Gastrocnemius medialis (tissue), 4 donors: ENCODE data around the gene HOXC6. TPM values are rescaled to one million over a fixed set of nuclear protein-coding genes. Genes with fewer than 3 reads are reported as not detected.

Source experiments
- ATAC-seq, 2 donors: fragments of 150-250 bp; one replicate each; pipeline ENCODE4 v1.9.1; 2016
- DNase-seq, 2 donors: peaks; one replicate each; pipeline ENCODE4 v3.0.0-alpha.2; 2019
- H3K27ac ChIP-seq, 4 donors: fragments of 200-600 bp; sonication (generic); 1 replicate in 1 of 4; 2 replicates in 3 of 4; pipeline ENCODE4 v1.5.1; 2016 to 2018; ENCODE audit warnings: mild to moderate bottlenecking in 2 of 4, moderate library complexity in 1 of 4
- H3K27me3 ChIP-seq, 3 donors: fragments of 200-600 bp; sonication (generic) in 2 of 3; 1 replicate in 1 of 3; 2 replicates in 2 of 3; pipeline versions ENCODE4 v1.5.1 to v1.6.0; 2016 to 2019; ENCODE audit warnings: mild to moderate bottlenecking in 1 of 3, moderate library complexity in 1 of 3
- H3K36me3 ChIP-seq, 2 donors: fragments of 200-600 bp; sonication (generic) in 1 of 2; one replicate each; pipeline ENCODE4 v1.5.1; 2017 to 2018
- H3K4me1 ChIP-seq, 2 donors: fragments of 200-600 bp; sonication (generic) in 1 of 2; one replicate each; pipeline ENCODE4 v1.5.1; 2016 to 2017; ENCODE audit warnings: mild to moderate bottlenecking in 2 of 2
- H3K4me3 ChIP-seq, 4 donors: fragments of 200-600 bp; sonication (generic) in 3 of 4; 1 replicate in 1 of 4; 2 replicates in 3 of 4; pipeline ENCODE4 v1.5.1; 2016 to 2019; ENCODE audit warnings: mild to moderate bottlenecking in 2 of 4
- H3K9me3 ChIP-seq, 3 donors: fragments of 200-600 bp; sonication (generic) in 2 of 3; 1 replicate in 1 of 3; 2 replicates in 2 of 3; pipeline ENCODE4 v1.5.1; 2016 to 2019
- CTCF ChIP-seq, 5 experiments: fragments of 450-650 bp in 3 of 5; fragments of 200-600 bp in 2 of 5; sonication (generic) in 2 of 5; IDR thresholded peaks in 4 of 5; conservative IDR thresholded peaks in 1 of 5; 1 replicate in 4 of 5; 2 replicates in 1 of 5; pipeline ENCODE4 v1.5.1; 2016 to 2019; ENCODE audit warnings: antibody characterized with exemption in 5 of 5, mild to moderate bottlenecking in 3 of 5, moderate library complexity in 3 of 5
- POLR2A ChIP-seq, 2 donors: fragments of 450-650 bp; IDR thresholded peaks; one replicate each; pipeline ENCODE4 v1.6.1; 2017; ENCODE audit warnings: antibody characterized with exemption in 2 of 2, mild to moderate bottlenecking in 2 of 2, moderate library complexity in 2 of 2
- in situ Hi-C, 4 donors: fragments of 200-750 bp; cut with MboI; loops; one replicate each; pipeline versions ENCODE4 v1.15.0 to v1.8.0; 2017; ENCODE audit warnings: low sequenced_read_pairs in 4 of 4
- intact Hi-C: fragments of 100-400 bp; cut with DNase I; formaldehyde crosslinking; loops from one replicate; pipeline ENCODE4 v1.15.1; 2023; ENCODE audit warnings: low total_unique reads
- total RNA-seq, 4 donors: library from RNA; depleted of rRNA; stranded (reverse); fragments of >200 nt; gene quantifications; one replicate each; pipeline versions ENCODE4 v1.1.0 to v1.2.3, GENCODE V29; 2016

HOXC6 gene
- total RNA-seq, 4 donors from 2014 or later = 1.0 to 4.7 (median 3.8) TPM

GRCh38 chr12:54045868-54046521, 17.8 kb downstream of the HOXC6 start:
- DNase-seq = no peak
- TF ChIP-seq CTCF (IDR thresholded peaks at IDR 0.05 in 4 of 5, conservative IDR thresholded peaks at IDR 0.05 in 1 of 5) = no peak
- no peak for TF ChIP-seq POLR2A (IDR thresholded peaks at IDR 0.05)

GRCh38 chr12:54046809-54047159, 18.5 kb downstream of the HOXC6 start:
- no peak overlapping the region for H3K4me3 ChIP-seq
- peaks cover 0 to 3% (median 0%) of the 10 kb centered on the region in 3 donors for H3K27me3 ChIP-seq
- DNase-seq = no peak
- no peak for TF ChIP-seq POLR2A (IDR thresholded peaks at IDR 0.05)
- TF ChIP-seq CTCF (IDR thresholded peaks at IDR 0.05 in 4 of 5, conservative IDR thresholded peaks at IDR 0.05 in 1 of 5) = no peak
- peaks cover 8 to 10% of the 10 kb centered on the region in 2 donors for H3K4me1 ChIP-seq
- ATAC-seq = no peak
- H3K9me3 ChIP-seq = no peaks in the 10 kb centered on the region
- intact Hi-C loops (no loop called here), in situ Hi-C loops (no loop called here)
- H3K27ac ChIP-seq = no peak overlapping the region
- no peaks in the 10 kb centered on the region for H3K36me3 ChIP-seq

More at GRCh38 chr12:54045868-54046521, 17.8 kb downstream of the HOXC6 start:
- H3K27ac ChIP-seq = no peak overlapping the region
- no peak overlapping the region for H3K4me3 ChIP-seq
- H3K36me3 ChIP-seq = no peaks in the 10 kb centered on the region
- no peaks in the 10 kb centered on the region for H3K9me3 ChIP-seq
- ATAC-seq = no peak
- intact Hi-C loops = no loop called here
- in situ Hi-C loops = no loop called here
- H3K4me1 ChIP-seq = peaks cover 8 to 10% of the 10 kb centered on the region in 2 donors
- H3K27me3 ChIP-seq = peaks cover 0 to 3% (median 0%) of the 10 kb centered on the region in 3 donors

GRCh38 chr12:54047160-54047963, 19.1 kb downstream of the HOXC6 start:
- in situ Hi-C loops (no loop called here), intact Hi-C loops (no loop called here)
- Histone ChIP-seq H3K4me1 (peaks cover 9 to 10% of the 10 kb centered on the region in 2 donors), H3K4me3 (no peak overlapping the region), H3K27me3 (peaks cover 0 to 3% (median 0%) of the 10 kb centered on the region in 3 donors), H3K9me3 (no peaks in the 10 kb centered on the region), H3K27ac (no peak overlapping the region), H3K36me3 (no peaks in the 10 kb centered on the region)
- no peak for ATAC-seq
- no peak for DNase-seq
- TF ChIP-seq POLR2A (IDR thresholded peaks at IDR 0.05) = no peak

GRCh38 chr12:54047964-54048303, 19.7 kb downstream of the HOXC6 start:
- peaks cover 10 to 14% of the 10 kb centered on the region in 2 donors for H3K4me1 ChIP-seq
- no peak overlapping the region for H3K4me3 ChIP-seq
- no peak for DNase-seq
- in situ Hi-C loops (no loop called here), intact Hi-C loops (no loop called here)
- no peak for TF ChIP-seq CTCF (IDR thresholded peaks at IDR 0.05 in 4 of 5, conservative IDR thresholded peaks at IDR 0.05 in 1 of 5)
- no peak for TF ChIP-seq POLR2A (IDR thresholded peaks at IDR 0.05)
- no peak overlapping the region for H3K27ac ChIP-seq
- no peaks in the 10 kb centered on the region for H3K36me3 ChIP-seq
- ATAC-seq = no peak
- H3K27me3 ChIP-seq = peaks cover 0 to 3% (median 0%) of the 10 kb centered on the region in 3 donors
- no peaks in the 10 kb centered on the region for H3K9me3 ChIP-seq

- Histone ChIP-seq H3K27ac (no peak overlapping the region), H3K4me1 (peaks cover 4 to 11% of the 10 kb centered on the region in 2 donors), H3K36me3 (no peaks in the 10 kb centered on the region), H3K9me3 (no peaks in the 10 kb centered on the region), H3K4me3 (no peak overlapping the region), H3K27me3 (peaks cover 0 to 3% (median 0%) of the 10 kb centered on the region in 3 donors)
- ATAC-seq = no peak
- TF ChIP-seq POLR2A (IDR thresholded peaks at IDR 0.05) (no peak), CTCF (IDR thresholded peaks at IDR 0.05 in 4 of 5, conservative IDR thresholded peaks at IDR 0.05 in 1 of 5) (no peak)
- in situ Hi-C loops = no loop called here
- intact Hi-C loops = no loop called here
- no peak for DNase-seq
Observed at GRCh38 chr12:54048406-54049093, 20.3 kb downstream of the HOXC6 start.
